IMR-90 (cell line): ENCODE results near the gene PRRT2. TPM values are rescaled to one million over a fixed set of nuclear protein-coding genes. Genes with fewer than 3 reads are reported as not detected.

Source experiments
- ATAC-seq: fragments of 200-7000 bp; cut with Tn5 transposase; 2 replicates; pipeline ENCODE4 v1.9.1; 2020; ENCODE audit warnings: low read depth, mild to moderate bottlenecking, moderate library complexity
- BruUV-seq: library from RNA; stranded (reverse); fragments of 400-500 nt; replicated peaks from 2 replicates; lab custom pipeline; 2021; lab: Mats Ljungman, UMichigan
- CTCF ChIA-PET: fragments of 300-600 bp; formaldehyde crosslinking; extraction: SDS; loops from one replicate; lab custom pipeline; 2021; ENCODE audit warnings: antibody characterized with exemption; lab: Yijun Ruan, JAX
- POLR2A ChIA-PET: fragments of 300-600 bp; sonication (Branson Sonifier 250); formaldehyde crosslinking; loops from one replicate; lab custom pipeline; 2022; ENCODE audit warnings: antibody characterized with exemption; ENCODE audit not compliant: unreplicated experiment; lab: Charles Lee
- DNase-seq: peaks from one replicate; pipeline ENCODE4 v3.0.0; 2013
- H2AFZ ChIP-seq: replicated peaks from 2 replicates; pipeline ENCODE3; 2013; ENCODE audit warnings: low read length, mild to moderate bottlenecking; ENCODE audit not compliant: poor library complexity
- H2AK5ac ChIP-seq: 2 replicates; pipeline ENCODE4 v1.6.1; 2013; ENCODE audit warnings: low read depth, low read length, inconsistent platforms
- H2AK9ac ChIP-seq: replicated peaks from 2 replicates; pipeline ENCODE3; 2013; ENCODE audit warnings: mild to moderate bottlenecking, low read depth, low read length, moderate library complexity; ENCODE audit not compliant: poor library complexity
- H2BK120ac ChIP-seq: 2 replicates; pipeline ENCODE4 v1.6.1; 2013; ENCODE audit warnings: low read depth, low read length, inconsistent platforms
- H2BK15ac ChIP-seq: 3 replicates; pipeline ENCODE4 v1.6.1; 2013; ENCODE audit warnings: low read depth, low read length, inconsistent platforms
- H2BK20ac ChIP-seq: 2 replicates; pipeline ENCODE4 v1.6.1; 2013; ENCODE audit warnings: low read depth, mild to moderate bottlenecking, inconsistent platforms, low read length, moderate library complexity
- H2BK5ac ChIP-seq: 2 replicates; pipeline ENCODE4 v1.6.1; 2013; ENCODE audit warnings: mild to moderate bottlenecking, low read depth, low read length, inconsistent platforms; ENCODE audit not compliant: poor library complexity, severe bottlenecking
- H3K14ac ChIP-seq: replicated peaks from 2 replicates; pipeline ENCODE4 v1.6.1; 2013; ENCODE audit warnings: low read depth, low read length, inconsistent platforms
- H3K18ac ChIP-seq: 2 replicates; pipeline ENCODE4 v1.6.1; 2013; ENCODE audit warnings: low read depth, low read length, control low read depth
- H3K23ac ChIP-seq: 2 replicates; pipeline ENCODE4 v1.6.1; 2013; ENCODE audit warnings: low read depth, low read length, inconsistent platforms
- H3K27ac ChIP-seq: 2 replicates; pipeline ENCODE4 v1.5.1; 2013; ENCODE audit warnings: mild to moderate bottlenecking, control low read depth, low read length; ENCODE audit not compliant: insufficient read depth
- H3K27me3 ChIP-seq: 2 replicates; pipeline ENCODE4 v1.6.1; 2013; ENCODE audit warnings: low read length; ENCODE audit not compliant: control insufficient read depth, insufficient read depth
- H3K36me3 ChIP-seq: 2 replicates; pipeline ENCODE4 v1.6.1; 2013; ENCODE audit warnings: low read length, mixed read lengths; ENCODE audit not compliant: control insufficient read depth, insufficient read depth
- H3K4ac ChIP-seq: 2 replicates; pipeline ENCODE4 v1.6.1; 2013; ENCODE audit warnings: low read depth, low read length, inconsistent platforms
- H3K4me1 ChIP-seq: 2 replicates; pipeline ENCODE4 v1.6.1; 2013; ENCODE audit warnings: low read length, mixed read lengths; ENCODE audit not compliant: control insufficient read depth, insufficient read depth
- H3K4me2 ChIP-seq: 2 replicates; pipeline ENCODE4 v1.6.1; 2013; ENCODE audit warnings: low read depth, mild to moderate bottlenecking, control low read depth, low read length, moderate library complexity
- H3K4me3 ChIP-seq: 2 replicates; pipeline ENCODE4 v1.5.1; 2013; ENCODE audit warnings: low read depth, mild to moderate bottlenecking, control low read depth, low read length, moderate library complexity; ENCODE audit not compliant: insufficient read depth
- H3K56ac ChIP-seq: 2 replicates; pipeline ENCODE4 v1.6.1; 2013; ENCODE audit warnings: low read length, inconsistent platforms; ENCODE audit not compliant: insufficient read depth; ENCODE audit errors: extremely low read depth
- H3K79me1 ChIP-seq, 2 experiments: 2 replicates each; pipeline ENCODE4 v1.6.1; 2013; ENCODE audit warnings: low read length in 2 of 2, inconsistent platforms in 1 of 2, low read depth in 1 of 2
- H3K9ac ChIP-seq: 2 replicates; pipeline ENCODE4 v1.6.1; 2013; ENCODE audit warnings: low read depth, low read length, control low read depth
- H3K9me1 ChIP-seq: 2 replicates; pipeline ENCODE4 v1.6.1; 2013; ENCODE audit warnings: low read length, inconsistent platforms; ENCODE audit not compliant: insufficient read depth
- H3K9me3 ChIP-seq: 2 replicates; pipeline ENCODE4 v1.6.1; 2013; ENCODE audit warnings: low read length; ENCODE audit not compliant: control insufficient read depth, insufficient read depth
- H4K20me1 ChIP-seq: 2 replicates; pipeline ENCODE4 v1.6.1; 2013; ENCODE audit warnings: low read length, inconsistent platforms; ENCODE audit not compliant: insufficient read depth
- H4K5ac ChIP-seq: 2 replicates; pipeline ENCODE4 v1.6.1; 2013; ENCODE audit warnings: mild to moderate bottlenecking, low read depth, low read length, control low read depth
- H4K8ac ChIP-seq, 2 experiments: 2 replicates each; pipeline ENCODE4 v1.6.1; 2013; ENCODE audit warnings: low read depth in 2 of 2, low read length in 2 of 2, control low read depth in 1 of 2, inconsistent platforms in 1 of 2
- H4K91ac ChIP-seq: 2 replicates; pipeline ENCODE4 v1.6.1; 2013; ENCODE audit warnings: low read depth, low read length, inconsistent platforms; ENCODE audit not compliant: insufficient read depth
- BHLHE40 ChIP-seq: fragments of 150-350 bp; IDR thresholded peaks from 2 replicates; pipeline ENCODE4 v1.6.1; 2016; ENCODE audit warnings: mild to moderate bottlenecking, low read depth, low read length
- CEBPB ChIP-seq: IDR thresholded peaks from 2 replicates; pipeline ENCODE4 v1.6.1; 2012; ENCODE audit warnings: low read depth, low read length, improper control_type of control experiment
- FOS ChIP-seq: fragments of 150-350 bp; IDR thresholded peaks from 2 replicates; pipeline ENCODE4 v1.6.1; 2016; ENCODE audit warnings: low read depth, low read length
- MAFK ChIP-seq: IDR thresholded peaks from 2 replicates; pipeline ENCODE4 v1.6.1; 2012; ENCODE audit warnings: low read depth, low read length, improper control_type of control experiment
- MAZ ChIP-seq: IDR thresholded peaks from 2 replicates; pipeline ENCODE4 v1.6.1; 2012; ENCODE audit warnings: low read depth, mild to moderate bottlenecking, low read length, improper control_type of control experiment, moderate library complexity, borderline replicate concordance
- MXI1 ChIP-seq: IDR thresholded peaks from 2 replicates; pipeline ENCODE4 v1.6.1; 2012; ENCODE audit warnings: low read depth, mild to moderate bottlenecking, low read length, moderate library complexity, borderline replicate concordance
- NFE2L2 ChIP-seq: fragments of 150-350 bp; IDR thresholded peaks from 2 replicates; pipeline ENCODE4 v1.6.1; 2016; ENCODE audit warnings: low read depth, mild to moderate bottlenecking, low read length
- POLR2A ChIP-seq: IDR thresholded peaks from 2 replicates; pipeline ENCODE4 v1.6.1; 2012; ENCODE audit warnings: mild to moderate bottlenecking, low read depth, low read length
- RAD21 ChIP-seq: IDR thresholded peaks from 2 replicates; pipeline ENCODE4 v1.6.1; 2012; ENCODE audit warnings: low read length, improper control_type of control experiment
- SMC3 ChIP-seq: fragments of 150-350 bp; IDR thresholded peaks from 2 replicates; pipeline ENCODE4 v1.6.1; 2016; ENCODE audit warnings: low read depth, mild to moderate bottlenecking, antibody characterized with exemption, low read length, moderate library complexity
- WGBS, 2 experiments: methylation state at CpG; one replicate each; pipeline versions ENCODE4 v1.1.5 to v1.1.7; 2013; ENCODE audit warnings: missing lambda C conversion rate in 2 of 2; ENCODE audit not compliant: insufficient read length in 1 of 2; ENCODE audit errors: extremely low coverage in 2 of 2; 5-methylcytosine and 5-hydroxymethylcytosine counted together
- dilution Hi-C: fragments of 300-500 bp; cut with HindIII; formaldehyde crosslinking; loops from one replicate; pipeline ENCODE4 v1.14.3; 2018; ENCODE audit warnings: low sequenced_read_pairs; ENCODE audit not compliant: unreplicated experiment
- in situ Hi-C: fragments of 300-500 bp; cut with MboI; formaldehyde crosslinking; loops from 3 replicates; pipeline ENCODE4 v1.14.3; 2019; ENCODE audit warnings: low sequenced_read_pairs, inconsistent platforms, mixed read lengths
- intact Hi-C: fragments of 100-400 bp; cut with micrococcal nuclease; formaldehyde crosslinking; loops from 2 replicates; pipeline ENCODE4 v1.10.0; 2022
- polyA plus RNA-seq, 3 experiments: library from polyadenylated mRNA; depleted of rRNA; stranded (reverse); fragments of >200 nt; gene quantifications; 2 replicates each; pipeline ENCODE4 v1.2.3, GENCODE V29; 2012; ENCODE audit warnings: low replicate concordance in 1 of 3
- total RNA-seq: library from RNA; depleted of rRNA; stranded (reverse); fragments of >200 nt; gene quantifications from 2 replicates; pipeline ENCODE4 v1.2.3, GENCODE V29; 2012
- TF ChIP-seq, protein P1 (sequence below): fragments of 150-350 bp; IDR thresholded peaks from 2 replicates; pipeline ENCODE4 v1.6.1; 2017; ENCODE audit warnings: mild to moderate bottlenecking, antibody characterized with exemption, low read length, low read depth
- TF ChIP-seq, protein P2 (sequence below): conservative IDR thresholded peaks from 2 replicates; pipeline ENCODE4 v1.5.1; 2012; ENCODE audit warnings: mild to moderate bottlenecking, low read depth, low read length, improper control_type of control experiment

The PRRT2 gene
- total and polyA plus RNA-seq, 2 of the 4 experiments (the other 2 are of a cell fraction): 0.90 to 10.5 TPM

DNA sequence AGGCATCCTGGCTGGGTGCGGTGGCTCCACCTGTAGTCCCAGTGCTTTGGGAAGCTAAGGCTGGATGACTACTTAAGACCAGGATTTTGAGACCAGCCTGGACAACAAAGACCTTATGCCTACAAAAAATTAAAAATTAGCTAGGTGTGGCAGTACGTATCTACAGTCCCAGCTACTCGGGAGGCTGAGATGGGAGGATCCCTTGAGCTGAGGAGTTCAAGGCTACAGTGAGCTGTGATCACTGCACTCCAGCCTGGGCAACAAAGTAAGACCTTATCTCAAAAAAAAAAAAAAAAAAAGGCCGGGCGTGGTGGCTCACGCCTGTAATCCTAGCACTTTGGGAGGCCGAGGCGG, 14.3 kb downstream of the PRRT2 start:
- no peaks in the 10 kb centered on the region for H3K9me3 ChIP-seq
- H3K9ac ChIP-seq: peak overlapping the region; percentile 25
- peak overlapping the region; percentile 95 for H3K23ac ChIP-seq
- H3K79me1 ChIP-seq: peaks cover 32 to 80% of the 10 kb centered on the region in 2 experiments
- no peaks in the 10 kb centered on the region for H3K27me3 ChIP-seq
- peak overlapping the region; percentile 98 for H2BK120ac ChIP-seq
- peak overlapping the region; percentile 66 for H4K5ac ChIP-seq
- ChIA-PET CTCF (interaction anchor here (3.1 kb wide), 1 partner anchor 22 kb away, joined by 10 read pairs; no protein-coding TSS in a partner anchor), POLR2A (interaction anchor here (0.6 to 0.7 kb wide), 2 partner anchors 193 to 1003 kb away, joined by 6 to 10 read pairs; partner anchors contain the start of gene ATXN2L)
- peaks cover 35% of the 10 kb centered on the region for H4K20me1 ChIP-seq
- WGBS, 2 experiments: 100% methylated on average over 1 of the region's 8 CpGs; no CpG with 5 or more reads in 1 of the 2 experiments
- no peak overlapping the region for H3K4me3 ChIP-seq
- peaks cover 8% of the 10 kb centered on the region; the same call in 1 of the 2 replicates for H3K36me3 ChIP-seq
- H3K56ac ChIP-seq: peak overlapping the region; percentile 73
- peak overlapping the region; percentile 100 for H3K4ac ChIP-seq
- ATAC-seq (no peak), DNase-seq (no peak)
- H3K18ac ChIP-seq: peak overlapping the region; percentile 65
- H4K91ac ChIP-seq: peak overlapping the region; percentile 97
- H2BK5ac ChIP-seq: peak overlapping the region; percentile 98
- H3K4me1 ChIP-seq: peaks cover 35% of the 10 kb centered on the region
- peak overlapping the region; percentile 80; the same call in 2 of the 3 replicates for H2BK15ac ChIP-seq
- H2AK5ac ChIP-seq: peak overlapping the region; percentile 99
- peak overlapping the region; percentile 42 to 92 for H4K8ac ChIP-seq
- no peak overlapping the region; the same call in 1 of the 2 replicates for H3K4me2 ChIP-seq
- no peak for TF ChIP-seq POLR2A
- no peak for TF ChIP-seq MAZ
- TF ChIP-seq, protein P1, sequence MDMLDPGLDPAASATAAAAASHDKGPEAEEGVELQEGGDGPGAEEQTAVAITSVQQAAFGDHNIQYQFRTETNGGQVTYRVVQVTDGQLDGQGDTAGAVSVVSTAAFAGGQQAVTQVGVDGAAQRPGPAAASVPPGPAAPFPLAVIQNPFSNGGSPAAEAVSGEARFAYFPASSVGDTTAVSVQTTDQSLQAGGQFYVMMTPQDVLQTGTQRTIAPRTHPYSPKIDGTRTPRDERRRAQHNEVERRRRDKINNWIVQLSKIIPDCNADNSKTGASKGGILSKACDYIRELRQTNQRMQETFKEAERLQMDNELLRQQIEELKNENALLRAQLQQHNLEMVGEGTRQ: no peak
- no peak for TF ChIP-seq BHLHE40
- TF ChIP-seq, protein P2, sequence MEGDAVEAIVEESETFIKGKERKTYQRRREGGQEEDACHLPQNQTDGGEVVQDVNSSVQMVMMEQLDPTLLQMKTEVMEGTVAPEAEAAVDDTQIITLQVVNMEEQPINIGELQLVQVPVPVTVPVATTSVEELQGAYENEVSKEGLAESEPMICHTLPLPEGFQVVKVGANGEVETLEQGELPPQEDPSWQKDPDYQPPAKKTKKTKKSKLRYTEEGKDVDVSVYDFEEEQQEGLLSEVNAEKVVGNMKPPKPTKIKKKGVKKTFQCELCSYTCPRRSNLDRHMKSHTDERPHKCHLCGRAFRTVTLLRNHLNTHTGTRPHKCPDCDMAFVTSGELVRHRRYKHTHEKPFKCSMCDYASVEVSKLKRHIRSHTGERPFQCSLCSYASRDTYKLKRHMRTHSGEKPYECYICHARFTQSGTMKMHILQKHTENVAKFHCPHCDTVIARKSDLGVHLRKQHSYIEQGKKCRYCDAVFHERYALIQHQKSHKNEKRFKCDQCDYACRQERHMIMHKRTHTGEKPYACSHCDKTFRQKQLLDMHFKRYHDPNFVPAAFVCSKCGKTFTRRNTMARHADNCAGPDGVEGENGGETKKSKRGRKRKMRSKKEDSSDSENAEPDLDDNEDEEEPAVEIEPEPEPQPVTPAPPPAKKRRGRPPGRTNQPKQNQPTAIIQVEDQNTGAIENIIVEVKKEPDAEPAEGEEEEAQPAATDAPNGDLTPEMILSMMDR: no peak
- TF ChIP-seq FOS: no peak
- TF ChIP-seq SMC3: no peak
- no peak for TF ChIP-seq MAFK
- TF ChIP-seq RAD21: no peak
- no peak for TF ChIP-seq MXI1
- TF ChIP-seq CEBPB: no peak
- TF ChIP-seq NFE2L2: no peak
- H3K14ac ChIP-seq: peak overlapping the region; percentile 88
- in situ Hi-C loops (no loop called here), intact Hi-C loops (no loop called here), dilution Hi-C loops (no loop called here)
- peak overlapping the region; percentile 99 for H2BK20ac ChIP-seq
- H3K9me1 ChIP-seq: peaks cover 33% of the 10 kb centered on the region
- H3K27ac ChIP-seq: peak overlapping the region; percentile 95
- H2AFZ ChIP-seq: no peak overlapping the region
- BruUV-seq: no TSS peak
- peak overlapping the region; percentile 90 for H2AK9ac ChIP-seq
